GM23338 (cell line): ENCODE measurements around the gene NEURL3.
A peak's percentile ranks its signal among the peaks of the same experiment; 100 is the strongest.

Experiments used
- CREB1 ChIP-seq: fragments of 250-450 bp; sonication (Bioruptor Pico); IDR thresholded peaks from 2 replicates; pipeline ENCODE4 v1.5.0; 2020; ENCODE audit warnings: low read depth, mild to moderate bottlenecking, moderate library complexity
- CTCF ChIP-seq, 2 experiments: fragments of 200-600 bp in 1 of 2; sonication (generic) in 1 of 2; conservative IDR thresholded peaks; 2 replicates each; pipeline versions ENCODE4 v1.5.1 to v1.6.1; 2016 to 2017; ENCODE audit warnings: antibody characterized with exemption in 2 of 2, low read depth in 2 of 2, mild to moderate bottlenecking in 2 of 2, moderate library complexity in 1 of 2
- EZH2 ChIP-seq: fragments of 200-600 bp; sonication (generic); IDR thresholded peaks from one replicate; pipeline ENCODE4 v1.8.0; 2017; ENCODE audit warnings: antibody characterized with exemption, mild to moderate bottlenecking, low read depth; ENCODE audit not compliant: unreplicated experiment
- EZH2phosphoT487 ChIP-seq: fragments of 200-600 bp; sonication (generic); IDR thresholded peaks from one replicate; pipeline ENCODE4 v1.8.1; 2018; ENCODE audit warnings: antibody characterized with exemption; ENCODE audit not compliant: unreplicated experiment
- JUNB ChIP-seq: IDR thresholded peaks from one replicate; pipeline ENCODE4 v1.6.1; 2016; ENCODE audit warnings: antibody characterized with exemption; ENCODE audit not compliant: unreplicated experiment
- POLR2AphosphoS5 ChIP-seq: IDR thresholded peaks from 2 replicates; pipeline ENCODE4 v1.6.1; 2016; ENCODE audit warnings: antibody characterized with exemption, low read depth
- REST ChIP-seq: IDR thresholded peaks from one replicate; pipeline ENCODE4 v1.6.1; 2018; ENCODE audit warnings: antibody characterized with exemption; ENCODE audit not compliant: unreplicated experiment
- ZNF114 ChIP-seq: fragments of 250-450 bp; sonication (Bioruptor Pico); IDR thresholded peaks from 2 replicates; pipeline ENCODE4 v1.5.0; 2020; ENCODE audit warnings: mild to moderate bottlenecking, moderate library complexity

GRCh38 chr2:96509114-96509846 is 4.1 kb upstream of the NEURL3 start:
- TF ChIP-seq REST (no peak), CTCF (conservative IDR thresholded peaks at IDR 0.05; ENCODE audit: low read depth in 2 of 2) (peak; percentile 83 to 98), CREB1 (CRISPR knock-in tag) (no peak), EZH2 (no peak), POLR2AphosphoS5 (no peak), JUNB (no peak), EZH2phosphoT487 (no peak), ZNF114 (CRISPR knock-in tag) (no peak)
